GM12892 (cell line): ENCODE data around the gene OLAH.

Source experiments
- POLR2A ChIP-seq: IDR thresholded peaks from 2 replicates; pipeline ENCODE4 v1.6.1; 2011; ENCODE audit warnings: low read depth, low read length, control low read depth
- POLR2AphosphoS5 ChIP-seq: IDR thresholded peaks from 2 replicates; pipeline ENCODE4 v1.6.1; 2011; ENCODE audit warnings: low read depth, low read length, control low read depth

DNA sequence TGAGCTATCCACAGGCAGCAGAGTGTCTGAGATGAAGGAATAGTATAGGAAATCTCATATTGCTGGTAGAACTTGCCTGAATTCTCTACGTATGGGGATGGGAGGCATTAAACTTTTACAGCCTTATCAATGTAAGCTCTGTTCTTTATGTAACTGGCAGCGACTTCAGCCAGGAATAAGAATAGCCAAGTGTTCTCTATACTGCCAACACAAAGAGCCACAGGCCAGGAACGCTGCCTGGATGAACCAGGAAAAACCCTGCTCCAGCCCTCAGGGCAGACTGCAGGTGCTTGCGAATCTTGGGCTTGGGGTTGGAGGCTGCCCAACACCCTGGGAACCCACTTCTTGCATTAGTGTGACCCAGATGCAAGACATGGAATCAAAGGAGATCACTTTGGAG lies 6.1 kb upstream of the OLAH start:
- TF ChIP-seq POLR2A (no peak), POLR2AphosphoS5 (no peak)
